ENCODE measurements around the gene LMNA. TPM values are rescaled to one million over a fixed set of nuclear protein-coding genes. Genes with fewer than 3 reads are reported as not detected.

The LMNA gene
- total and polyA plus RNA-seq, 4 donors: 163 to 547 (median 193) TPM

DNA sequence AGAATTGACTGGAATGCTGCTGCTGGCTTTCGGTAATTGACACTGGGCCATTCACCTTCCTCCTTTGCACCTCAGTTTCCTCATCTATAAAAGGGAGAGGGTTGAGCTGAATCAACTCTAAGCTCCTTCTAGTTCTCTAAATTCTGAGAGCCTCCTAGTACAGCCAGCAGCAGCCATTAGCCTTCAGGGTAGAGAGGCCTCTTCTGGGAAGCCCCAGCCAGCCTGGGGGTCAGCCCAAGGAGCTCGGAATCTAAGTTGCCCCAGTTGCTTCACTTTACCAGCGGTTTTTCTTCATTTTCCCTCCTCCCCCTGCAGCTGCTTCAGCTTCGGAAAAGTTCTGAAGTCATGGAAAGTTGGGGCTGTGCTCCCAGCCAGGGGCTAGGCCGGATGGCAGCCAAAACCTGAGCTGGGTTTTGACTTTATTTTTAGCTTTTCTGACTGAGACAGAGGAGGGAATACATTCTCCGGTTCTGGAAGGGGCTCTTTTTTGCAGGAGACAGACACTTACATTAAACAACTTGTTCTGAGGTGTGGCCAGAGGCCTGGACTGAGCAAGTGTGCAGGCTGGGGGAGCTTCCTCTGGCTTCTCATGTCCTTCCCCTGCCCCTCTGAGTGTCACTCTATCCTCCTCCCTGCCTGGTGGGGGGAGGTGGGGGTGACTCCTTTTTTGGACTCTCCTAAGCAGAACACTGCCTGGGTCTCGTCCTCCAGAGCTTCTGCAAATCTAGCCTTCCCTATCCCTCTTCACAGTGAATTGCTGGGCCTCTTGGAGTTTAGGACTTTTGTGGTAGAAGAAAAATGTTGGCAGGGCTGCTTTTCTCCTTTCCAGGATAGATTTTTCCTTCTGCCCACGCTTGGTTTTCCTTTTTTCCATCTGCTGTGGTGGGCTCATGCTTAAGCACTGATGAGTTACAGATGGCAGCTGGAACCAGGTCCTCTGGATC lies 14.4 kb downstream of the LMNA start:
- peak overlapping the region; percentile 91 to 94 for H3K27ac ChIP-seq (ENCODE audit: low read depth in 1 of 2, low read length in 1 of 2)
- H3K4me3 ChIP-seq: no peak overlapping the region
- no peaks in the 10 kb centered on the region for H3K27me3 ChIP-seq (ENCODE audit: control insufficient read depth in 3 of 3, insufficient read depth in 3 of 3, low read length in 2 of 3)
- DNase-seq (peak; percentile 77 to 93 (median 90)), ATAC-seq (ENCODE audit: insufficient read depth, low FRiP score) (no peak)
- H3K9ac ChIP-seq (ENCODE audit: insufficient read depth in 1 of 2, low read length in 2 of 2): peak overlapping the region in 1 of 2 donors; percentile 93
- H3K36me3 ChIP-seq (ENCODE audit: control insufficient read depth in 4 of 4, insufficient read depth in 4 of 4, low read length in 4 of 4): peaks cover 5 to 18% (median 13%) of the 10 kb centered on the region in 4 donors
- TF ChIP-seq, protein P1, sequence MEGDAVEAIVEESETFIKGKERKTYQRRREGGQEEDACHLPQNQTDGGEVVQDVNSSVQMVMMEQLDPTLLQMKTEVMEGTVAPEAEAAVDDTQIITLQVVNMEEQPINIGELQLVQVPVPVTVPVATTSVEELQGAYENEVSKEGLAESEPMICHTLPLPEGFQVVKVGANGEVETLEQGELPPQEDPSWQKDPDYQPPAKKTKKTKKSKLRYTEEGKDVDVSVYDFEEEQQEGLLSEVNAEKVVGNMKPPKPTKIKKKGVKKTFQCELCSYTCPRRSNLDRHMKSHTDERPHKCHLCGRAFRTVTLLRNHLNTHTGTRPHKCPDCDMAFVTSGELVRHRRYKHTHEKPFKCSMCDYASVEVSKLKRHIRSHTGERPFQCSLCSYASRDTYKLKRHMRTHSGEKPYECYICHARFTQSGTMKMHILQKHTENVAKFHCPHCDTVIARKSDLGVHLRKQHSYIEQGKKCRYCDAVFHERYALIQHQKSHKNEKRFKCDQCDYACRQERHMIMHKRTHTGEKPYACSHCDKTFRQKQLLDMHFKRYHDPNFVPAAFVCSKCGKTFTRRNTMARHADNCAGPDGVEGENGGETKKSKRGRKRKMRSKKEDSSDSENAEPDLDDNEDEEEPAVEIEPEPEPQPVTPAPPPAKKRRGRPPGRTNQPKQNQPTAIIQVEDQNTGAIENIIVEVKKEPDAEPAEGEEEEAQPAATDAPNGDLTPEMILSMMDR (IDR thresholded peaks at IDR 0.05; ENCODE audit: control extremely low read depth, extremely low read depth): no peak
- H3K9me3 ChIP-seq (ENCODE audit: control insufficient read depth in 4 of 4, insufficient read depth in 3 of 4, low read length in 3 of 4): no peaks in the 10 kb centered on the region
- WGBS, 2 donors: 32 to 51% methylated on average over 8 of the region's 8 CpGs
- peaks cover 22 to 55% (median 32%) of the 10 kb centered on the region in 5 donors for H3K4me1 ChIP-seq (ENCODE audit: control insufficient read depth in 5 of 5, insufficient read depth in 5 of 5, low read length in 5 of 5)

DNA sequence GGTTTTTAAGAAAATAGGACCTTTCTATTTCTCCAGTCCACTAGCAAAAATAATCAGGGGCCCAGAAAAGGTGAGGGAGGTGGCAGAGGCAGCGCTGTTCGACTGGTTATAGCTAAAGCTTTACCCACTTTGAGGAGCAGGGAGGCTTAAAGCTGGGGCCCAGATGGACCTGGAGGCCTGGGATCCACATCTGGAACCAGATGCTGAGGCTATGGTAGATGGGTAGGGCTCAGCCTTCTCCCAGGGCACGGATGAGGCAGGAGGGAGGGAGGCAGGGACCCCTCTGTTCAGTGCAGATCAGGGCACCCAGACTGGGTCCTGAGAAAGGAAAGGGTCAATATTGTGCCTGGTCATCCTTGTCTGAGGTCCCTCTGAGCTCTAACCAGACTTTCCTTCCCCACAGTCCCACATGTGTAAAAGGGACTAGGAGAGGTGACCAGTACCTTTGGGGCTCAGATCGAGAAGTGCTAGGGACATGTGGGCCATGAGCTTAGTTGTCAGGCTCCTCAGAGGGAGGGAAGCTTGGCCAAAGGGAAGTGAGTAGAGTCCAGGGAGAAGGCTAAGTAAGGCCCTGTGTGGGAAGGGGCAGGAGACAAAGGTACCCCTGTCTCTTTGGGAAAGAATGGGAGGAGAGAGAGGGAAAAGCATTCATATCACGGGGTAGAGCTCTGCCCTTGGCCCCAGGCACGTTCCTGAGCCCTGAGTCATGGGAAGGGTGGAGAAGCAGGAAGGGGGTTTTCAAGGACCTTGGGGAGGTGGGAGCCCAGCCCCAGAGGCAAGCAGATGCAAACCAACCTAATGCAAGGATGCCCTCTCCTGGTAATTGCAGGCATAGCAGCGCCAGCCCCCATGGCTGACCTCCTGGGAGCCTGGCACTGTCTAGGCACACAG lies 15.4 kb downstream of the LMNA start:
- H3K9ac ChIP-seq (ENCODE audit: insufficient read depth in 1 of 2, low read length in 2 of 2): peak overlapping the region; percentile 51 to 93
- peak; percentile 63 for ATAC-seq (ENCODE audit: insufficient read depth, low FRiP score)
- peaks cover 11 to 28% (median 20%) of the 10 kb centered on the region in 4 donors for H3K36me3 ChIP-seq (ENCODE audit: control insufficient read depth in 4 of 4, insufficient read depth in 4 of 4, low read length in 4 of 4)
- no peak overlapping the region for H3K4me3 ChIP-seq
- no peaks in the 10 kb centered on the region for H3K27me3 ChIP-seq (ENCODE audit: control insufficient read depth in 3 of 3, insufficient read depth in 3 of 3, low read length in 2 of 3)
- H3K4me1 ChIP-seq (ENCODE audit: control insufficient read depth in 5 of 5, insufficient read depth in 5 of 5, low read length in 5 of 5): peaks cover 20 to 47% (median 24%) of the 10 kb centered on the region in 5 donors
- WGBS, 2 donors: 41 to 51% methylated on average over 7 of the region's 7 CpGs
- TF ChIP-seq, protein P1 (IDR thresholded peaks at IDR 0.05; ENCODE audit: control extremely low read depth, extremely low read depth): peak; percentile 98
- peak; percentile 92 to 93 (median 92) for DNase-seq
- peak overlapping the region; percentile 91 to 94 for H3K27ac ChIP-seq (ENCODE audit: low read depth in 1 of 2, low read length in 1 of 2)
- no peaks in the 10 kb centered on the region for H3K9me3 ChIP-seq (ENCODE audit: control insufficient read depth in 4 of 4, insufficient read depth in 3 of 4, low read length in 3 of 4)

DNA sequence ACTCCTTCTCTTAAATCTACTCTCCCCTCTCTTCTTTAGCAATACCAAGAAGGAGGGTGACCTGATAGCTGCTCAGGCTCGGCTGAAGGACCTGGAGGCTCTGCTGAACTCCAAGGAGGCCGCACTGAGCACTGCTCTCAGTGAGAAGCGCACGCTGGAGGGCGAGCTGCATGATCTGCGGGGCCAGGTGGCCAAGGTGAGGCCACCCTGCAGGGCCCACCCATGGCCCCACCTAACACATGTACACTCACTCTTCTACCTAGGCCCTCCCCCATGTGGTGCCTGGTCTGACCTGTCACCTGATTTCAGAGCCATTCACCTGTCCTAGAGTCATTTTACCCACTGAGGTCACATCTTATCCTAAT lies 16.0 kb downstream of the LMNA start:
- H3K27ac ChIP-seq (ENCODE audit: low read depth in 1 of 2, low read length in 1 of 2): peak overlapping the region; percentile 37 to 55
- H3K9me3 ChIP-seq (ENCODE audit: control insufficient read depth in 4 of 4, insufficient read depth in 3 of 4, low read length in 3 of 4): no peaks in the 10 kb centered on the region
- no peak for DNase-seq
- no peaks in the 10 kb centered on the region for H3K27me3 ChIP-seq (ENCODE audit: control insufficient read depth in 3 of 3, insufficient read depth in 3 of 3, low read length in 2 of 3)
- H3K36me3 ChIP-seq (ENCODE audit: control insufficient read depth in 4 of 4, insufficient read depth in 4 of 4, low read length in 4 of 4): peaks cover 14 to 32% (median 25%) of the 10 kb centered on the region in 4 donors
- TF ChIP-seq, protein P1 (IDR thresholded peaks at IDR 0.05; ENCODE audit: control extremely low read depth, extremely low read depth): no peak
- 79 to 86% methylated on average over 6 of the region's 6 CpGs for WGBS, 2 donors
- H3K4me3 ChIP-seq: no peak overlapping the region
- H3K4me1 ChIP-seq (ENCODE audit: control insufficient read depth in 5 of 5, insufficient read depth in 5 of 5, low read length in 5 of 5): peaks cover 18 to 45% (median 21%) of the 10 kb centered on the region in 5 donors
- H3K9ac ChIP-seq (ENCODE audit: insufficient read depth in 1 of 2, low read length in 2 of 2): peak overlapping the region in 1 of 2 donors; percentile 93
- no peak for ATAC-seq (ENCODE audit: insufficient read depth, low FRiP score)
